HG03066 (cell line): Measurements from ENCODE around the gene CELF4.

Experiments used
- ATAC-seq: cut with Tn5 transposase; IDR thresholded peaks from one replicate; pipeline ENCODE4 v1.9.1; 2021; ENCODE audit warnings: low read depth; ENCODE audit not compliant: unreplicated experiment

CELF4 gene

DNA sequence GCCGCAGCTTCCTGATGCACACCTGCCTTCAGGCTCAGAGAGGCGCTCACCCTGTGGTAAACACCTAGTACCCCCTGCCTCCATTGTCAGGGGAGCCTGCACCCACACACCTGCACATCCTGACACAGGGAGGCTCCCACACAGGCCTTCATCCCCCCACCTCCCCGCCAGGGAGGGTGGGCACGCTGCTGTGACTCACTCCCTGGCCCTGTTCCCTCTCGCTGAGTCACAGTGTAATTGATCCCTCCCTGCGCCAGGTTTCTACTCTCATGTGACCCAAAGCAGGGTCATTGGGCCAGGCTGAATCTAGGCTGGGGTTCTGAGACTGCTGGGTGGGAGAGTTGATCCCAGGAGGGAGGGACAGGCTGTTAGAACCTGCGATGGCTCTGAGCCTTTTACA, 8.5 kb upstream of the CELF4 start:
- ATAC-seq: no peak

DNA sequence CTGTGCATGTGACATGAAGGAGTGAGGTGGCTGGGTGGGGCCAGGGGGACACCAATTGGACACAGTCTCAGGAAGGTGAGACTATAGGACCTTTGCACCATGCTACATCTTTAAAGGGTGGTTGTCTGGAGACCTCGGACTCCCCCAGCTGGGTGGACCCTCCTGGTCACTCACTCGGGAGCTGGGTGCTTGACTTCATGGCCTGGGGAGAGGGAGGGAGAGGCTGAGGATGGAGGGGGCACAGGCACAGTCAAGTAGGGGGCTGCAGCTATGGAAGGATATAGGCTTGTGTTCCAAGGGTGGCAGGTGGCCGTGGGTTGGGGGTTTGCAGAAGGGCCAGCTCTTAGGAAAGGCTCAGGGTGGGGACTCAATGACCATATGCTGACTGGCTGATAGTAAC, 7.1 kb upstream of the CELF4 start:
- ATAC-seq: no peak

GRCh38 chr18:37571266-37571665, 5.7 kb upstream of the CELF4 start:
- ATAC-seq: no peak

GRCh38 chr18:37570336-37570930, 4.8 kb upstream of the CELF4 start:
- no peak for ATAC-seq

DNA sequence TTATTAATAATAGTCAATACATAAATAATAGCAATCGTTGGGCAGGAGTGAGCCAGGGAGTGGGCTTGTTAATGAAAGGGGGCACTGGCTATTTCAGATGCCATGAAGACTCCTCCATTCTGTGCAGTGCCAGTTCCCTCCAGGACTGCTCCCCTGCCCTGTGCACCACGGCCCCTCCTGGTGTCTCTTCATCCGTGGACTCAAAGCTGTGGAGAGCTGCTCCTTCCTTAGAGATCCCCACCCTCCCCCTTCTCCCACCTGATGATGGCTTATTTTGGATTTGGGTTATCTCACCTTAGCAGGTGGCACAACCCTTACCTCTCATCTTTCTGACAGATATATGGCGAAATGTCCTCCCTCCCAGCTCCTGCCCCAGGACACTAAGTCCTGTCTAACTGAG, 3.1 kb upstream of the CELF4 start:
- ATAC-seq: no peak

DNA sequence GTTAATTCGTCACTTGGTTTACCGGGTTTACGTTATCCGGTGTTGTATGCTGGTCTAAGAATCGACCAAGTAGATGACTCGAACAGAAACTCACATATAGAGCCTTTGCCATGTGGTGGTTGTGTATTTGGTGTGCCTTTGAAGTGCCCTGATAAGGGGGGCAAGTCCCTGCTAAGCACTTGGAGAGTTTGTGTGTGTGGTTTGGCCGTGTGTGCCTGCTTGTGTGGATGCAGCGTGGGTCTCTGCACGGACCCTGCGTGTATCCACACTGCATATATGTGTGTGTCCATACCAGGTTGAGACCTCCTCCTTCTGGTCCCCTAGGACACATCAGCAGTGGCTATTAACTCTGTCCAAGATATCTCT, 2.4 kb upstream of the CELF4 start:
- no peak for ATAC-seq

DNA sequence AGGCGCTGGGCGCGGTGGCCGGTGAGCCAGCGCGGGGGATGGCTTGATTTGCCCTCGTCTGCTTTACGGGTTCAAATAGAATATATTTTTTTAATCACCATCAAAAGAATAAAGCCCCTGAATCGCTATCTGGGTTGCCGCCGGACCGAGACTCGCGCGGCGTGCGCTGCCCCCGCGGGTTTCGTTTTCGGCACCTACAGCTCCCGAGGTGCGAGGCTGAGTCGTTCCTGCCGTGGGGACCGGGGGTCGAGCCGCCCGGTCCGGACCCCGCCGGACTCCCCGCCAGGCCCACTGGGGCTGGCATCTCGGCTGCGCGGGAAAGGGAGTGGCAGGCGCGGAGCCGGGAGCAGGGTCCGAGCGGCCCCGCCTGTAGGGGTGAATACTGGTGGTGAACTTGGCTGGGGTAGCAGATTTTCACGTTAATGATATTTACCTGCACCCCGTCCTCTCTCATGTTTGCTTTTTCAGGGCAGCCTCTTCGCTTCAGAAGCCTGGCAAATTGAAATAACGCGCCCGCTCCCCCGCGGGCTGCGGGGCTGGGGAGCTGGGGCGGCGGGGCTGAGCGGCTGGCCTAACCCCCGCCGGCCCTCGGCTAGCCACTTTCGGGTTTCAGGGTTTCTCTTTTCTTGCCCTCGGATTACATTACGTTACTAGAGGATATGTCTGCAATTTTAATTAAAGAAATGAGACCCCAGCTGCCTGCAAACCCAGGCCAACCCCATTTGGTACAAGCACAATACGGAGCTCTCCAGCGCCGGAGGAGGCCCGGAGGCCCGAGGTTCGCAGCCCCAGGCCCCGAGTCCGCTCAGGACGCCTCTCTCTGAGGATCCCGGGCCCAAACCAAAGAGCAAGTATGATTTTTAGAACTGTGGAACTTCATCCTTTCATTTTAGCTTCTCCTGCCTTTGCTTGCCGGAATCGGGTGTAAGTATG, 1.7 kb upstream of the CELF4 start:
- ATAC-seq: no peak

GRCh38 chr18:37566479-37567060, 972 bp upstream of the CELF4 start:
- ATAC-seq: no peak

GRCh38 chr18:37565977-37566478, 430 bp upstream of the CELF4 start:
- no peak for ATAC-seq

- ATAC-seq: no peak
Observed at GRCh38 chr18:37564711-37565100, 892 bp downstream of the CELF4 start.

- no peak for ATAC-seq
Observed at GRCh38 chr18:37563931-37564392, 1.6 kb downstream of the CELF4 start.

GRCh38 chr18:37561986-37562385, 3.6 kb downstream of the CELF4 start:
- ATAC-seq: no peak

GRCh38 chr18:37560003-37560402, 5.6 kb downstream of the CELF4 start:
- no peak for ATAC-seq

- ATAC-seq: no peak
Observed at GRCh38 chr18:37559194-37559593, 6.4 kb downstream of the CELF4 start.

DNA sequence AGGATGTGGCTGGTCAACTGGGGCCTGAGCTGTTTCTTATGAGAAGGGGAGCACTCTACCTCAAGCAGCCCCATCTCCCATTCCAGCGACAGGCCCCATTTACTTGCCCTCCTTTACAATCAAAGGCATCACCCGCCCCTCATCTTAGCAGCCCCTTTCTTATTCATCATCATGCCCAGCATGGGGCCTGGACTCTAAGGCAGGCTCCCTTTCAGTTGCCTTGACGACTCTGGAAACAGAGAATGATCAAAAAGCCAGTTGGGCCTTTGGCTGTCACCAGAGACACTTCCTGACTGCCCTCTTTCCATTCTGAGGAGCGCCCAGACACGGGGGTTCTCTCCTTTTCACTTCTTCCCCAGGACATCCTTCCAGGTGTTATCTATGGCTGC, 11.2 kb downstream of the CELF4 start:
- no peak for ATAC-seq

DNA sequence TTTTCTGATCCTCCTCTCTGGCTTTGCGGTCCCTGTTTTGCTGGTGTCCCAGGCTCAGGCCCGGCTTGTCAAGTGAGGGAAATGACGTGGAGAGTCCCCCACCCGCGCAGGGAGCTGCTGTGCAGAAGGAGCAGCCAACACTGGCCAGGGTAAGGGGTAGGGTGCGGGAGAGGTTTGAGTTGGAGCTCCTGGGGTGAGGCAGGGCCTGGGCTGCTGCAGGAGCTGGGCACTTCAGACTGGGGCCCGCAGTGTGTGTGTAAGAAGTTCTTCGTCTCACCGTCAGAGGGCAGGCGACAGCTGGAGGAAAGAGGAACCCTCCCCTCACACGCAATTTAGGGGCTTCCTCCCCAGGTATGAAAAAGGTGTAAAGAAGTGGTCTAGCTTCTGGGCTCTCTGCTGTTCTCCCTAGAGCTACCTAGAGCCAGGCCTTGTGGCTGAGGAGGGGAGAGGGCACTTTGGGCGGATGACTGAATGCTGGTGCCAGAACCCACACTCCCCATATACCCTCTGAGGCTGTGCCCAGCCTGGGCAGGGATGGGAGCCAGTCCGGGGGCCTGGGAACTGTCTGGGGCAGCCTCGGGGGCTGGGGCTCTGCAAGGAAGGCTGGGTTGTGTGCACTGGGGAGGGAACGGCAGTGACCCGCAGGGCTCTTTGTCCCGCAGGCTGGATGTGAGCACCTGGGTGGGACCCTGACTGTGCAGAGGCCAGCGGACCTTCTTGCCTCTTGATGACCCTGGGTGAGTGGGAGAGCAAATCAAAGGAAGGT, 11.8 kb downstream of the CELF4 start:
- no peak for ATAC-seq

DNA sequence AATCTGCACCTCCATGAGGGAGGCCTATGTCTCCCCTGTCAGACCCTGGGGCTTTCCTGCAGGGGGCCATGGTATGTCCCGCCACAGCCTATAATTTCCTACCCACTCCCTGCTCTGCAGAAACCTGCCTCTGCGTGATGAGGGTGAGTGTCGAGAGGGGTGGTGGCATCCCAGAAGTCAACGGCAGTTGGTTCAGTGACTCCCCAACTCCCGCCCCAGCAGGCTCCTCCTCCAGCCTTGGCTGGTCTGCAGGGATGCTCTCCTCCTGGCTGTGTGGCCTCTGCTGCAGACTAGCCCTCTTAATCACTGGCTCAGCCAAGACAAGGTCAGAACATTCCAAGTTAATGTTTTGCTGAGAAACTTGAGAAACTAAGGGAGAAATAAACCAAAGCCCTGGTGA, 13.3 kb downstream of the CELF4 start:
- no peak for ATAC-seq

GRCh38 chr18:37551846-37552245, 13.8 kb downstream of the CELF4 start:
- ATAC-seq: no peak

GRCh38 chr18:37551249-37551648, 14.3 kb downstream of the CELF4 start:
- ATAC-seq: no peak

GRCh38 chr18:37550118-37550875, 15.3 kb downstream of the CELF4 start:
- no peak for ATAC-seq
